ENCODE data around the gene EMX2. TPM values are rescaled to one million over a fixed set of nuclear protein-coding genes. Genes with fewer than 3 reads are reported as not detected.

The EMX2 gene
- total RNA-seq, 1 donor from 2014 or later, result not detected

GRCh38 chr10:117540640-117541404, 1.7 kb upstream of the EMX2 start:
- H3K9me3 Mint-ChIP-seq (ENCODE audit: unreplicated experiment), result no peaks in the 10 kb centered on the region
- peaks cover 2% of the 10 kb centered on the region for H3K36me3 Mint-ChIP-seq (ENCODE audit: low read depth, unreplicated experiment)
- H3K27ac Mint-ChIP-seq (ENCODE audit: unreplicated experiment), result no peak overlapping the region
- peaks cover 26% of the 10 kb centered on the region for H3K4me1 Mint-ChIP-seq (ENCODE audit: unreplicated experiment)
- peaks cover 26% of the 10 kb centered on the region for H3K27me3 Mint-ChIP-seq (ENCODE audit: unreplicated experiment)
- TF ChIP-seq CTCF (IDR thresholded peaks at IDR 0.05; ENCODE audit: unreplicated experiment), result no peak
- peak overlapping the region; percentile 38 for H3K4me3 Mint-ChIP-seq (ENCODE audit: unreplicated experiment)
- no peak for DNase-seq (ENCODE audit: low spot score)

GRCh38 chr10:117541405-117541908, 1.1 kb upstream of the EMX2 start:
- DNase-seq (ENCODE audit: low spot score), result peak; percentile 56

GRCh38 chr10:117541909-117542705, 439 bp upstream of the EMX2 start:
- no peak for TF ChIP-seq CTCF (IDR thresholded peaks at IDR 0.05; ENCODE audit: unreplicated experiment)
- Mint-ChIP-seq H3K36me3 (ENCODE audit: low read depth, unreplicated experiment) (no peaks in the 10 kb centered on the region), H3K9me3 (ENCODE audit: unreplicated experiment) (no peaks in the 10 kb centered on the region), H3K27me3 (ENCODE audit: unreplicated experiment) (peaks cover 31% of the 10 kb centered on the region), H3K4me3 (ENCODE audit: unreplicated experiment) (peak overlapping the region; percentile 90), H3K27ac (ENCODE audit: unreplicated experiment) (no peak overlapping the region), H3K4me1 (ENCODE audit: unreplicated experiment) (peaks cover 22% of the 10 kb centered on the region)
- peak; percentile 74 for DNase-seq (ENCODE audit: low spot score)

More at GRCh38 chr10:117541405-117541908, 1.1 kb upstream of the EMX2 start:
- H3K4me1 Mint-ChIP-seq (ENCODE audit: unreplicated experiment), result peaks cover 25% of the 10 kb centered on the region
- H3K36me3 Mint-ChIP-seq (ENCODE audit: low read depth, unreplicated experiment), result no peaks in the 10 kb centered on the region
- H3K27ac Mint-ChIP-seq (ENCODE audit: unreplicated experiment), result no peak overlapping the region
- H3K4me3 Mint-ChIP-seq (ENCODE audit: unreplicated experiment), result peak overlapping the region; percentile 87
- no peak for TF ChIP-seq CTCF (IDR thresholded peaks at IDR 0.05; ENCODE audit: unreplicated experiment)
- H3K9me3 Mint-ChIP-seq (ENCODE audit: unreplicated experiment), result no peaks in the 10 kb centered on the region
- H3K27me3 Mint-ChIP-seq (ENCODE audit: unreplicated experiment), result peaks cover 26% of the 10 kb centered on the region

- no peak for TF ChIP-seq CTCF (IDR thresholded peaks at IDR 0.05; ENCODE audit: unreplicated experiment)
- DNase-seq (ENCODE audit: low spot score), result peak; percentile 60
- H3K4me3 Mint-ChIP-seq (ENCODE audit: unreplicated experiment), result no peak overlapping the region
- peaks cover 42% of the 10 kb centered on the region for H3K27me3 Mint-ChIP-seq (ENCODE audit: unreplicated experiment)
- H3K27ac Mint-ChIP-seq (ENCODE audit: unreplicated experiment), result no peak overlapping the region
- H3K36me3 Mint-ChIP-seq (ENCODE audit: low read depth, unreplicated experiment), result no peaks in the 10 kb centered on the region
- peaks cover 28% of the 10 kb centered on the region for H3K4me1 Mint-ChIP-seq (ENCODE audit: unreplicated experiment)
- H3K9me3 Mint-ChIP-seq (ENCODE audit: unreplicated experiment), result no peaks in the 10 kb centered on the region
These were observed 868 bp downstream of the EMX2 start for GRCh38 chr10:117543225-117544003.
